ENCODE results near the gene PITX1.

DNA sequence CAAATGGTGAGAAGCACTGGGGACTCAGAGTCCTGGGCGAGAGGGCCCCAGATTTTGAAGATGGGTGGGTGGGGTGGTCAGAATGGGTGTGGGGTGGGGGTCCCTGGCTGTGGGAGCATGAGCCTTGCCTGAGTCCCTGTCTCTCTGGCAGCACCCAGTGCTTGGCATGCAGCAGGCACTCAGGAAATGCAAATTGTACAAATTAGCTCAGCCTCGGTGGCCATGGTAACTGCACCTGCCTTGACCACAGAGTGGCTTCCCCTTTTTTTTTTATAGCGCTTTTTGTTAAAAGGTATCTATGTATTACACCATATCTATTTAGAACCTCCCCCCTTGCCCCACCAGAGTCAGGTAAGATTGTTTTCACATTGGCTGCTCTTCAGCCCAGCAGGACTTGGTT, 19.2 kb upstream of the PITX1 start:
- TF ChIP-seq EZH2 (IDR thresholded peaks at IDR 0.05) (no peak), POLR2AphosphoS5 (IDR thresholded peaks at IDR 0.05; ENCODE audit: borderline replicate concordance, low read depth, low read length) (no peak)

Data from SK-N-MC (cell line).